ENCODE results near the gene KIF20B.
"Not testable (repeated sequence)": the region's sequence is repeated elsewhere in the genome, so short reads cannot be mapped to it uniquely, and the experiment has no call there.

The KIF20B gene

GRCh38 chr10:89785095-89785494, 83.7 kb downstream of the KIF20B start:
- DNase-seq (ENCODE audit: low spot score): no peak

- DNase-seq (ENCODE audit: low spot score): no peak
These were observed 87.9 kb downstream of the KIF20B start for GRCh38 chr10:89789188-89789877.

DNA sequence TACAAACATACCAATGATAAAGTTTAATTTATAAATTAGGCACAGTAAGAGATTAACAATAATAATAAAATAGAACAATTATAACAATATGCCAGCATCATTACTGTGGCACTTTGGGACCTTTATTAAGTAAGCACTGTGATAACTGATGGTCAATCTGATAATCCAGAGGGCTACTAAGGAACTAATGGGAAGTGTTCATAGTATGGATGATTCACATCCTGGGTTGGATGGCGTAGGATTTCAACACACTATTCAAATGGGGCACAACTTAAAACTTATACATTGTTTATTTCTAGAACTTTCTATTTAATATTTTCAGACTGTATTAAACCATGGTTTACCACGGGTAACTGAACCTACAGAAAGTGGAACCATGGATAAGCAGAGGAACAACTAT, 90.8 kb downstream of the KIF20B start:
- DNase-seq (ENCODE audit: low spot score): no peak

DNA sequence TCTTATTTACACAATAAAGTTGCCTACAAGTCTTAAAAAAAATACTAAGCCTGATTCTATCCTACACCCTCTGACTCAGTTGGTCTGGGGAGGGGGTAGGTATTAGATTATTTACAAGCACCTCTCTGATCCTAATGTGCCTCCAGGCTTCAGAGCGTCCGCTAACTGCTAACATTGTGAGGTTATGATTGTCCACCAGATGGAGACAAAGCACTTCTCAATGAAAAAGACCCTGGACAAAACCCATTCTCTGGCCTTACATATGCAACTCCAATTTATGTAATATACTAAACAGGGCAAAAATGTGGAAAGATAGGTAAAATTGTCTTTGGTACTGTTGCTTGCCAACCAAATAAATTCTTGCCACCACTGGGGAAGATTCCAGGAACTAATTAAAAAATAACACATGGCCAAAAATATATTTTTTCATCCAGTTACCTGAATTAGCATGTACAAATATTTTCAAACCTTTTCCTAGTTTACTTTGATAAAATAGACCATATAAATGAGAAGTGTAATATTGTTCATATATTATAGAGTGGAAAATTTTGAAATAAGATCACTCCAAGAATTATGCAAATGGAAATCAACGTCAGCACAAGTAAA, 92.4 kb downstream of the KIF20B start:
- DNase-seq (ENCODE audit: low spot score): no peak

- DNase-seq (ENCODE audit: low spot score): no peak
These were observed 94.5 kb downstream of the KIF20B start for GRCh38 chr10:89795840-89796239.

DNA sequence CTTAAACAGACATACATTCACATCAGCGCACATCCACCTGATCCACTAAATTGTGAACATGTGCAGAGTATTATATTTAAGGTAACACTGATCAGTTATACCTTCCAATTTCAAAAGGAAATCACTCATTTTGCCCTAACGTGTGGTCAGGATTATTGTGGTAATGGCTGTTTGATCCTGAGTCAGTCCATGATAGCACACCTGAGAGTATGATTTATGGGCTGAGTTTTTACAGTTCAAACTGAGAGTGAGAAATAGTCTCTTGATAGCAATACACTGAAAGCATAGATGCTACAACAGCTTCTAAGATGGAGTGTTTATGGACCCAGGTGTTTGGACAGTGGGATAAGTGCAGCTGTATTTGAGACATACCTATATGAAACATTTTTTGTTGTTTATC, 96.7 kb downstream of the KIF20B start:
- DNase-seq (ENCODE audit: low spot score): no peak

GRCh38 chr10:89799573-89799972, 98.2 kb downstream of the KIF20B start:
- DNase-seq (ENCODE audit: low spot score): no peak

DNA sequence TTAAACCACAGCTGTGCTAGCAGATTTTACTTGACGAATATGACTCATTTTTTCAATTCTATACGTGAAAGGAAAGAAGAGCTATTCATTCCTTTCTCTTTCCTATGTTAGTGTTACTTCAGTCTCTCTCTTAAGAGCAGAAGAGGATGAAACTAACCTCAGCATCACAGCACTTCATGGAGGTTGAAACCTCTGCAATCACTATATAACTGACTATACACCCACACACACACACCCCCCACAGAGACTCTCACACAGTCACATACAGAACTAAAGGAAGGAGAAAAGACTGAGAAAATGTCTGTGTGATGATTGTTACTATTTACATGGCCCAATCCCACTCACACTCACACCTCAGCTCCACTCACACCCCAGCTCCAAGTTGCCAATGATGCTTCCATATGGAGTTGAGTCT, 104.2 kb downstream of the KIF20B start:
- DNase-seq (ENCODE audit: low spot score): no peak

DNA sequence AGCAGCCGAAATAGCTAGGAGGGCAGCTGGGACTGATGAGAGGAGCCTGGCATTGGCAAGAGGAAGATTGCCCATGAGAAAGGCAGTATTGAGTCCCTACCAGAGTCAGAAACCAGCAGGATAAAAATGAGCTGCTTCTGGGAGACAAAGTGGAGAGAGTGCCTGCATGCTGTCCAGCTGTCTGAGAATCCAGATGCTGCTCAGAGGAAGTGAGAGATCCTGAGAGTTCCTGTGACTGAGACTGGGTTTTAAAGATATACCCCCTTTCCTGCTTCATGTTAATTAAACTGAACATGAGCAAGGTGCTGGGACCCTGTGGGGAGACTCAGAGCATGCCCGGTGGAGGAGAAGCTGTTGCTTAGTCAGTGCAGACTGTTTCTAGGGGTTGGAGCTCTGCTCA, 107.5 kb downstream of the KIF20B start:
- DNase-seq (ENCODE audit: low spot score): no peak

- no peak for DNase-seq (ENCODE audit: low spot score)
These were observed 108.4 kb downstream of the KIF20B start for GRCh38 chr10:89809766-89810165.

DNA sequence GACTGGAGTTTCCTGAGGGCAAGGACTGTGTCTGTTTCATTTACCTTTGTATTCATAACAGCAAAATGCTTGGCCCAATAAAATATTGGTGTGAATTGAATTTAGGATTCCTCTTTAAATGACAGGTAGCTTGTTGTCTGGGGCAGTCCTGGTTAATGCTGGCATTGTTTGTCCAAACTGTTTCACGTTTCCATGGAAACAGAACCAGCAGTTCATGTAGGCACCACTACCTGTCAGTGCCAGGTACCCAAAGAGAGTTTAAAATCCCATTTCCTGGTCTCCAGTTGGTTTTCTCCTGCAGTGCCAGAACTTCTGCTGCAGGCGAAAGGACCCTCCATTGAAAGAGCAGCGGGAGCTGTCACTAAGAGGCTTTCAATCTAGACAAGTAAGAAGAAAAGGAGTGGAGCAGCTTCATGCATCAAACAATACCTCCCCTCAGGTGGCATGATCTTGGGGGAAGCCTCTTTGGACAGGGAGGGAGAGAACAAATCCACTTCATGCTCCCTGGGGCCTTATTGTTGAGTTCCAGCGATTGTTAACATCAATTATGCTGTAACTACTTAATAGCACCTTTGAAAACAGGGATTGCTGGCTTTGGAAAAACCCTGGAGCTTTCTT, 109.6 kb downstream of the KIF20B start:
- DNase-seq (ENCODE audit: low spot score): no peak

GRCh38 chr10:89813546-89813945, 112.2 kb downstream of the KIF20B start:
- no peak for DNase-seq (ENCODE audit: low spot score)

GRCh38 chr10:89814278-89814677, 112.9 kb downstream of the KIF20B start:
- DNase-seq (ENCODE audit: low spot score): no peak

DNA sequence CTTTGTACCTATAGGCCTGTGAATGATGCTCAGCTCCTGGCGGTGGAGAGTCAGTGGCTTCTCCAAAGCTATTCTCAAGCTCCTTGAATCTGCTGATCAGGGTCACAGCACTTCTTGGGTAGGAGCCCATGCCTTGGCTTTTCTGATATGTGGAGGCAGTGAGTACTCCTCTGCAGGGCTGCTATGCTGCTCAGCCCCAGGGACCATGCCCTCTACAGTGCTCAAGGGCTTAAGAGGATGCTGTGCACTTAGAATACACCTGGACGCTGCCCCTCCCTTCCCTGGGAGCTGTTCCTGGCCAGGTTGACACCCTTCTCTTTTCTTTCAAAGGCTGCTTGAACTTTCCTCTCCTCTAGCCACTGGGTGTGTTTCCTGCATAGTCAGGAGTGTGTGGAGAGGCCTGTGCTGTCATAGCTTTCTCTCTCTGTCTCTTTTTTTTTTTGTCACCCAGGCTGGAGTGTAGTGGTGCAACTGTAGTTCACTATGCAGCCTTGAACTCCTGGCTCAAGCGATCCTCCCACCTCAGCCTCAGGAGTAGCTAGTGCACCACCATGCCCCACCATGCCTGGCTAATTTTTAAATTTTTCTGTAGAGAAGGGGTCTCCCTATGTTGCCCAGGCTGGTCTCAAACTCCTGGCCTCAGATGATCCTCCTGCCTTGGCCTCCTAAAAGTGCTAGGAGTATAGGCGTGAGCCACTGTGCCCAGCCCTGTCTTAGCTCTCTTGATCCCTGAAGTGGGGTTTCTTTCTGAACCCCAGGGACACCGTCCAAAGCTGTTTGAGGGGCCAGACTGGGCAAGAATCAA, 113.9 kb downstream of the KIF20B start:
- DNase-seq (ENCODE audit: low spot score): no peak

DNA sequence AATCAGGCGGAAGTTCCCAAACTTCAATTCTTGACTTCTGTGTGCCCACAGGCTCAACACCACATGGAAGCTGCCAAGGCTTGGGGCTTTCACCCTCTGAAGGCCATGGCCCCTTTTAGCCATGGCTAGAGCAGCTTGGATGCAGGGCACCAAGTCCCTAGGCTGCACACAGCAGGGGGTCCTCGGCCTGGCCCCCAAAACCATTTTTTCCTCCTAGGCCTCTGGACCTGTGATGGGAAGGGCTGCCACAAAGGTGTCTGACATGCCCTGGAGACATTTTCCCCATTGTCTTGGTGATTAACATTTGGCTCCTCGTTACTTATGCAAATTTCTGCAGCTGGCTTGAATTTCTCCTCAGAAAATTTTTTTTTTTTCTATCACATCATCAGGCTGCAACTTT, 117.6 kb downstream of the KIF20B start:
- DNase-seq (ENCODE audit: low spot score): not testable (repeated sequence)
